ENCODE results near the gene ADIRF.
"Not testable (repeated sequence)": the region's sequence is repeated elsewhere in the genome, so short reads cannot be mapped to it uniquely, and the experiment has no call there.

The ADIRF gene

GRCh38 chr10:86960863-86961434 is 7.3 kb upstream of the ADIRF start:
- no peak for DNase-seq (ENCODE audit: low read depth)

- no peak for DNase-seq (ENCODE audit: low read depth)
Measured at GRCh38 chr10:86961481-86962091, 6.7 kb upstream of the ADIRF start.

- no peak for DNase-seq (ENCODE audit: low read depth)
Measured at GRCh38 chr10:86962136-86962980, 5.9 kb upstream of the ADIRF start.

- no peak for DNase-seq (ENCODE audit: low read depth)
Measured at GRCh38 chr10:86962981-86963310, 5.3 kb upstream of the ADIRF start.

GRCh38 chr10:86963341-86963919 is 4.9 kb upstream of the ADIRF start:
- DNase-seq (ENCODE audit: low read depth), result no peak

- no peak for DNase-seq (ENCODE audit: low read depth)
Measured at GRCh38 chr10:86964061-86964846, 4.0 kb upstream of the ADIRF start.

- DNase-seq (ENCODE audit: low read depth), result no peak
Measured at GRCh38 chr10:86964847-86965190, 3.5 kb upstream of the ADIRF start.

GRCh38 chr10:86965986-86966654 is 2.2 kb upstream of the ADIRF start:
- no peak for DNase-seq (ENCODE audit: low read depth)

- no peak for DNase-seq (ENCODE audit: low read depth)
Measured at GRCh38 chr10:86967481-86967941, 771 bp upstream of the ADIRF start.

GRCh38 chr10:86968994-86969355 is 693 bp downstream of the ADIRF start:
- no peak for DNase-seq (ENCODE audit: low read depth)

- DNase-seq (ENCODE audit: low read depth), result no peak
Measured at GRCh38 chr10:86969421-86970041, 1.2 kb downstream of the ADIRF start.

GRCh38 chr10:86970162-86970981 is 2.1 kb downstream of the ADIRF start:
- no peak for DNase-seq (ENCODE audit: low read depth)

GRCh38 chr10:86970982-86971231 is 2.6 kb downstream of the ADIRF start:
- DNase-seq (ENCODE audit: low read depth), result no peak

GRCh38 chr10:86971232-86971991 is 3.1 kb downstream of the ADIRF start:
- DNase-seq (ENCODE audit: low read depth), result peak; percentile 55

- no peak for DNase-seq (ENCODE audit: low read depth)
Measured at GRCh38 chr10:86972613-86973380, 4.5 kb downstream of the ADIRF start.

- no peak for DNase-seq (ENCODE audit: low read depth)
Measured at GRCh38 chr10:86974484-86974883, 6.2 kb downstream of the ADIRF start.

- no peak for DNase-seq (ENCODE audit: low read depth)
Measured at GRCh38 chr10:86976362-86977056, 8.2 kb downstream of the ADIRF start.

- DNase-seq (ENCODE audit: low read depth), result not testable (repeated sequence)
Measured at GRCh38 chr10:86978457-86978856, 10.2 kb downstream of the ADIRF start.

Data from GM04503 (cell line).